ENCODE measurements around the gene MBP. TPM values are rescaled to one million over a fixed set of nuclear protein-coding genes. Genes with fewer than 3 reads are reported as not detected.

The MBP gene
- total RNA-seq, 4 donors from 2014 or later, result 44.0 to 68.0 (median 60.2) TPM

DNA sequence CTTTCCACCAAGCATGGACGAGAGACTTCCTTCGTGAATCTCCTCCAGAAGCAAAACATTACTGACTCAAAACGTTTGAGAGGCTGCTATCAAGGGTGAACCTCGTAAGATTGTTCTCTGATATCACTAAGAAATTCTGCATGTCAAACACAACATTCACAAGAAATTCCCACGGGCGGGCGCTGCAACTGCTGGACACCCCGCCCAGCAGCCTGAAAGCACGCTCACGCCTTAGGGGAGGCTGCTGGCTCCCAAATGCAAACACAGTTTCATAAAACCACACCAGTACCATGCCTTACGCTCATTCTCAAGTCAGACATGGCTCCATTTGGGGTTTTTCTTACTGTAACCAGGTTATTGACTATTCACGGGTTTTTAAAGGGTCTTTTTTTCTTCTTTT is 39.0 kb downstream of the MBP start:
- Histone ChIP-seq H3K36me3 (peaks cover 0 to 3% of the 10 kb centered on the region in 2 donors), H3K27me3 (no peaks in the 10 kb centered on the region), H3K27ac (no peak overlapping the region), H3K4me3 (replicated peaks in 1 of 3) (no peak overlapping the region), H3K4me1 (peaks cover 12 to 38% of the 10 kb centered on the region in 2 donors), H3K9me3 (no peaks in the 10 kb centered on the region)
- no peak for TF ChIP-seq CTCF (IDR thresholded peaks at IDR 0.05)
- intact Hi-C loops (cut with DNase I), result no loop called here
- no peak for DNase-seq
- WGBS, 2 donors, result 80 to 84% methylated on average over 12 of the region's 12 CpGs

DNA sequence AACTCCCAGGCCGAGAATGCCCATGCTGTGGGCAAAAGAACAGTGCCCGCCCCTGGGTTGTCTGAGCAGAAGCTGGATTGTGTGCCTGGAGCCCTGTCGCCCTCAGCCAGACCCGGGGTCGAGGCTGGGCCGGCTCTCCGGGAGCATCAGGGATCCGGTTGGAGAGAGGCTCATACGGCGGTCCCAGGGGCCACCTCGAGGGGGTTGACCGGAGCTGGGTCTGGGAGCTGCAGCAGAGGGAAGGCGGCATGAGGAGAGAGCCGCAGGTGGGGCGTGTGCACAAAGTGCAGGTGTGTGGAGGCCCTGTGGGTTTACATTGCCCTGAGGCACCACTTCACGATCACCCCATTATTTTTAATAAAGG is 39.5 kb downstream of the MBP start:
- peaks cover 14 to 39% of the 10 kb centered on the region in 2 donors for H3K4me1 ChIP-seq
- peaks cover 0 to 3% of the 10 kb centered on the region in 2 donors for H3K36me3 ChIP-seq
- no peak overlapping the region for H3K4me3 ChIP-seq (replicated peaks in 1 of 3)
- no peak for DNase-seq
- no peaks in the 10 kb centered on the region for H3K9me3 ChIP-seq
- 88 to 91% methylated on average over 16 of the region's 16 CpGs for WGBS, 2 donors
- TF ChIP-seq POLR2A (IDR thresholded peaks at IDR 0.05) (no peak), CTCF (IDR thresholded peaks at IDR 0.05) (no peak)
- intact Hi-C loops (cut with DNase I), result no loop called here
- H3K27ac ChIP-seq, result no peak overlapping the region
- no peaks in the 10 kb centered on the region for H3K27me3 ChIP-seq

GRCh38 chr18:77092104-77093066 is 40.2 kb downstream of the MBP start:
- no peaks in the 10 kb centered on the region for H3K27me3 ChIP-seq
- WGBS, 2 donors, result 91 to 93% methylated on average over 37 to 48 of the region's 48 CpGs
- TF ChIP-seq POLR2A (IDR thresholded peaks at IDR 0.05) (no peak), CTCF (IDR thresholded peaks at IDR 0.05) (no peak)
- peaks cover 0 to 3% of the 10 kb centered on the region in 2 donors for H3K36me3 ChIP-seq
- no peak overlapping the region for H3K4me3 ChIP-seq (replicated peaks in 1 of 3)
- no peak overlapping the region for H3K27ac ChIP-seq
- H3K9me3 ChIP-seq, result no peaks in the 10 kb centered on the region
- intact Hi-C loops (cut with DNase I), result no loop called here
- DNase-seq, result no peak
- H3K4me1 ChIP-seq, result peaks cover 20 to 40% of the 10 kb centered on the region in 2 donors

DNA sequence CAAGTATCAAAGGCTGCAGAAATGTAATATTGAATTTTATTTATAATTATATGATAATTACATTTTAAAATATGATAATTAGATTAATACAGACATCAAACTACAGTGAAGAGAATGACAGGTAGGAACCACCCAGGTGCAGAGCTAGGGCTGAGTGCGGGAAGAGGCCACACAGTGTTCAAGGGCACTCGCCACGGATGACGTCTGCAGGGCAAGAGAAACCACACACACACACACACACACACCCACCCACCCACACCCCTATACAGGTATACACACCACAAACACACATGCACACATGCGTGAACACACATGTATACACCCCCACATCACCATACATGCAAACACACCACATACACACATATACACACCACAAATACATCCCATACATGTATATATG is 41.2 kb downstream of the MBP start:
- Histone ChIP-seq H3K9me3 (no peaks in the 10 kb centered on the region), H3K27me3 (no peaks in the 10 kb centered on the region), H3K27ac (peak overlapping the region in 1 of 3 donors; percentile 4), H3K36me3 (peaks cover 0 to 3% of the 10 kb centered on the region in 2 donors), H3K4me1 (peaks cover 20 to 38% of the 10 kb centered on the region in 2 donors), H3K4me3 (replicated peaks in 1 of 3) (no peak overlapping the region)
- WGBS, 2 donors, result 96 to 97% methylated on average over 5 of the region's 5 CpGs
- DNase-seq, result no peak
- intact Hi-C loops (cut with DNase I), result no loop called here
- no peak for TF ChIP-seq CTCF (IDR thresholded peaks at IDR 0.05)
- no peak for TF ChIP-seq POLR2A (IDR thresholded peaks at IDR 0.05)

- intact Hi-C loops (cut with DNase I), result no loop called here
- Histone ChIP-seq H3K27me3 (no peaks in the 10 kb centered on the region), H3K36me3 (peaks cover 0 to 3% of the 10 kb centered on the region in 2 donors), H3K27ac (no peak overlapping the region), H3K4me3 (replicated peaks in 1 of 3) (no peak overlapping the region), H3K4me1 (peaks cover 20 to 38% of the 10 kb centered on the region in 2 donors), H3K9me3 (no peaks in the 10 kb centered on the region)
- WGBS, 2 donors, result 91% methylated on average over 17 to 18 of the region's 18 CpGs
- TF ChIP-seq POLR2A (IDR thresholded peaks at IDR 0.05), result no peak
- TF ChIP-seq CTCF (IDR thresholded peaks at IDR 0.05), result no peak
- DNase-seq, result no peak
Measured at GRCh38 chr18:77090546-77091174, 41.9 kb downstream of the MBP start.

Measured in thyroid gland (tissue), 4 donors.